Esophagus squamous epithelium (tissue), 5 donors: ENCODE measurements around the gene CHD6. TPM values are rescaled to one million over a fixed set of nuclear protein-coding genes. Genes with fewer than 3 reads are reported as not detected.

ENCODE experiments used
- DNase-seq: peaks from one replicate; lab custom pipeline; 2025; lab: John Stamatoyannopoulos, UW
- H3K27ac ChIP-seq, 4 donors: fragments of 200-600 bp; sonication (generic); one replicate each; pipeline ENCODE4 v1.5.1; 2016 to 2019; ENCODE audit warnings: mild to moderate bottlenecking in 1 of 4
- H3K27me3 ChIP-seq, 4 donors: fragments of 200-600 bp; sonication (generic); 1 replicate in 3 of 4; 2 replicates in 1 of 4; pipeline versions ENCODE4 v1.5.1 to v1.6.0; 2017 to 2021; ENCODE audit warnings: antibody characterized with exemption in 1 of 4
- H3K36me3 ChIP-seq, 3 donors: fragments of 200-600 bp; sonication (generic); one replicate each; pipeline ENCODE4 v1.5.1; 2016 to 2019
- H3K4me1 ChIP-seq, 3 donors: fragments of 200-600 bp; sonication (generic); one replicate each; pipeline ENCODE4 v1.5.1; 2017 to 2019
- H3K4me3 ChIP-seq, 4 donors: fragments of 200-600 bp; sonication (generic); 1 replicate in 3 of 4; 2 replicates in 1 of 4; pipeline ENCODE4 v1.5.1; 2016 to 2019; ENCODE audit warnings: mild to moderate bottlenecking in 2 of 4, moderate library complexity in 1 of 4
- H3K9me3 ChIP-seq, 3 donors: fragments of 200-600 bp; sonication (generic); one replicate each; pipeline ENCODE4 v1.5.1; 2016 to 2019
- CTCF ChIP-seq, 6 experiments: fragments of 450-650 bp in 4 of 6; fragments of 200-600 bp in 2 of 6; sonication (generic) in 2 of 6; IDR thresholded peaks; one replicate each; pipeline ENCODE4 v1.5.1; 2016 to 2019; ENCODE audit warnings: antibody characterized with exemption in 6 of 6, mild to moderate bottlenecking in 4 of 6, moderate library complexity in 4 of 6
- POLR2A ChIP-seq, 4 donors: fragments of 450-650 bp; IDR thresholded peaks; one replicate each; pipeline ENCODE4 v1.6.1; 2017; ENCODE audit warnings: antibody characterized with exemption in 4 of 4, mild to moderate bottlenecking in 4 of 4, moderate library complexity in 3 of 4
- WGBS, 2 donors: methylation state at CpG; one replicate each; pipeline ENCODE4 v1.1.5; 2018; 5-methylcytosine and 5-hydroxymethylcytosine counted together
- intact Hi-C: fragments of 100-400 bp; cut with DNase I; formaldehyde crosslinking; loops from one replicate; pipeline ENCODE4 v1.15.0; 2022
- total RNA-seq, 4 donors: library from RNA; depleted of rRNA; stranded (reverse); fragments of >200 nt; gene quantifications; one replicate each; pipeline ENCODE4 v1.1.0, GENCODE V29; 2016
- donor health status: DM: yes; HTN: yes; CAD: no.

CHD6 gene
- total RNA-seq, 4 donors from 2014 or later: 11.8 to 29.9 (median 17.6) TPM

- intact Hi-C loops: no loop called here
- peaks cover 8 to 56% (median 40%) of the 10 kb centered on the region in 3 donors for H3K9me3 ChIP-seq
- no peak for DNase-seq
These were observed 17.1 kb downstream of the CHD6 start for GRCh38 chr20:41600926-41601631.

GRCh38 chr20:41599699-41600104, 18.5 kb downstream of the CHD6 start:
- no peaks in the 10 kb centered on the region for H3K4me1 ChIP-seq
- H3K27me3 ChIP-seq: no peaks in the 10 kb centered on the region
- WGBS, 2 donors: 82 to 83% methylated on average over 3 of the region's 3 CpGs
- no peak overlapping the region for H3K4me3 ChIP-seq
- H3K9me3 ChIP-seq: peaks cover 8 to 68% (median 53%) of the 10 kb centered on the region in 3 donors
- peaks cover 0 to 14% (median 6%) of the 10 kb centered on the region in 3 donors for H3K36me3 ChIP-seq
- intact Hi-C loops: no loop called here
- TF ChIP-seq CTCF (IDR thresholded peaks at IDR 0.05) (no peak), POLR2A (IDR thresholded peaks at IDR 0.05) (no peak)
- H3K27ac ChIP-seq: no peak overlapping the region
- no peak for DNase-seq

More at GRCh38 chr20:41600926-41601631, 17.1 kb downstream of the CHD6 start:
- Histone ChIP-seq H3K4me3 (no peak overlapping the region), H3K4me1 (no peaks in the 10 kb centered on the region), H3K27me3 (no peaks in the 10 kb centered on the region), H3K27ac (no peak overlapping the region), H3K36me3 (peaks cover 0 to 2% (median 0%) of the 10 kb centered on the region in 3 donors)
- WGBS, 2 donors: 83 to 96% methylated on average over 3 of the region's 3 CpGs
- TF ChIP-seq POLR2A (IDR thresholded peaks at IDR 0.05) (no peak), CTCF (IDR thresholded peaks at IDR 0.05) (no peak)

- no peak overlapping the region for H3K4me3 ChIP-seq
- 94 to 98% methylated on average over 6 of the region's 6 CpGs for whole genome bisulfite sequencing, 2 donors
- peaks cover 0 to 17% (median 6%) of the 10 kb centered on the region in 3 donors for H3K36me3 ChIP-seq
- intact Hi-C loops: no loop called here
- no peaks in the 10 kb centered on the region for H3K4me1 ChIP-seq
- TF ChIP-seq CTCF (IDR thresholded peaks at IDR 0.05): no peak
- TF ChIP-seq POLR2A (IDR thresholded peaks at IDR 0.05): no peak
- H3K9me3 ChIP-seq: peaks cover 8 to 75% (median 54%) of the 10 kb centered on the region in 3 donors
- H3K27ac ChIP-seq: no peak overlapping the region
- H3K27me3 ChIP-seq: no peaks in the 10 kb centered on the region
- DNase-seq: no peak
These were observed 19.5 kb downstream of the CHD6 start for GRCh38 chr20:41598719-41599118.

GRCh38 chr20:41594514-41595322, 23.5 kb downstream of the CHD6 start:
- no peak for DNase-seq
- WGBS, 2 donors: 87 to 100% methylated on average over 4 to 5 of the region's 8 CpGs
- Histone ChIP-seq H3K4me1 (no peaks in the 10 kb centered on the region), H3K9me3 (peaks cover 4 to 57% (median 34%) of the 10 kb centered on the region in 3 donors), H3K36me3 (peaks cover 0 to 17% (median 6%) of the 10 kb centered on the region in 3 donors), H3K27me3 (no peaks in the 10 kb centered on the region), H3K4me3 (no peak overlapping the region), H3K27ac (no peak overlapping the region)
- TF ChIP-seq CTCF (IDR thresholded peaks at IDR 0.05) (no peak), POLR2A (IDR thresholded peaks at IDR 0.05) (no peak)
- intact Hi-C loops: no loop called here
